Iris pigment epithelial cell (primary cell): ENCODE results near the gene CLSTN1.
"Not testable (repeated sequence)": the region's sequence is repeated elsewhere in the genome, so short reads cannot be mapped to it uniquely, and the experiment has no call there.

ENCODE experiments used
- DNase-seq: peaks from one replicate; pipeline ENCODE4 v3.0.0-alpha.2; 2011; ENCODE audit warnings: low read depth

The CLSTN1 gene

GRCh38 chr1:9762446-9762845 is 61.3 kb downstream of the CLSTN1 start:
- DNase-seq, result not testable (repeated sequence)

GRCh38 chr1:9761855-9762254 is 61.9 kb downstream of the CLSTN1 start:
- DNase-seq, result no peak

- no peak for DNase-seq
Observed at GRCh38 chr1:9760824-9761223, 62.9 kb downstream of the CLSTN1 start.

GRCh38 chr1:9759939-9760338 is 63.8 kb downstream of the CLSTN1 start:
- DNase-seq, result no peak

- DNase-seq, result no peak
Observed at GRCh38 chr1:9758559-9759121, 65.1 kb downstream of the CLSTN1 start.

- no peak for DNase-seq
Observed at GRCh38 chr1:9755441-9755995, 68.2 kb downstream of the CLSTN1 start.

- peak; percentile 89 for DNase-seq
Observed at GRCh38 chr1:9753121-9753531, 70.6 kb downstream of the CLSTN1 start.

- no peak for DNase-seq
Observed at GRCh38 chr1:9751971-9752370, 71.8 kb downstream of the CLSTN1 start.

- DNase-seq, result no peak
Observed at GRCh38 chr1:9749361-9749760, 74.4 kb downstream of the CLSTN1 start.

GRCh38 chr1:9748391-9748790 is 75.4 kb downstream of the CLSTN1 start:
- not testable (repeated sequence) for DNase-seq

GRCh38 chr1:9746651-9747050 is 77.1 kb downstream of the CLSTN1 start:
- no peak for DNase-seq

GRCh38 chr1:9746211-9746610 is 77.6 kb downstream of the CLSTN1 start:
- DNase-seq, result peak; percentile 71

- DNase-seq, result no peak
Observed at GRCh38 chr1:9744106-9744799, 79.5 kb downstream of the CLSTN1 start.

GRCh38 chr1:9737671-9738070 is 86.1 kb downstream of the CLSTN1 start:
- DNase-seq, result no peak

GRCh38 chr1:9737057-9737456 is 86.7 kb downstream of the CLSTN1 start:
- DNase-seq, result no peak

- no peak for DNase-seq
Observed at GRCh38 chr1:9736241-9736640, 87.5 kb downstream of the CLSTN1 start.

- DNase-seq, result no peak
Observed at GRCh38 chr1:9735800-9736199, 88.0 kb downstream of the CLSTN1 start.

- DNase-seq, result no peak
Observed at GRCh38 chr1:9733160-9733789, 90.5 kb downstream of the CLSTN1 start.

- no peak for DNase-seq
Observed at GRCh38 chr1:9732123-9732971, 91.4 kb downstream of the CLSTN1 start.

- DNase-seq, result no peak
Observed at GRCh38 chr1:9731561-9731960, 92.2 kb downstream of the CLSTN1 start.

- no peak for DNase-seq
Observed at GRCh38 chr1:9731051-9731537, 92.7 kb downstream of the CLSTN1 start.
